A549 (cell line): Measurements from ENCODE around the gene GPATCH2. TPM values are rescaled to one million over a fixed set of nuclear protein-coding genes. Genes with fewer than 3 reads are reported as not detected.

ENCODE experiments used
- ATAC-seq, 2 experiments: fragments of 200-7000 bp in 1 of 2; fragments of >200 bp in 1 of 2; cut with Nextera tagmentation in 1 of 2; cut with Tn5 transposase in 1 of 2; 3 replicates each; pipeline versions ENCODE4 v1.8.0 to v1.9.1; 2018 to 2020; ENCODE audit warnings: mild to moderate bottlenecking in 1 of 2, moderate library complexity in 1 of 2
- CTCF ChIA-PET: fragments of 300-600 bp; sonication (Branson Sonifier 250); formaldehyde crosslinking; extraction: SDS; loops from one replicate; lab custom pipeline; 2021; ENCODE audit warnings: antibody characterized with exemption, inconsistent platforms; lab: Yijun Ruan, JAX
- POLR2A ChIA-PET: fragments of 350-600 bp; formaldehyde crosslinking; extraction: SDS; loops from one replicate; lab custom pipeline; 2021; ENCODE audit warnings: antibody characterized with exemption, inconsistent platforms; lab: Yijun Ruan, JAX
- DNase-seq, 2 experiments: peaks; one replicate each; pipeline versions ENCODE4 v3.0.0 to v3.0.0-alpha.2; 2011 to 2016; ENCODE audit warnings: low read depth in 1 of 2, low spot score in 1 of 2
- FAIRE-seq: peaks from 2 replicates; lab custom pipeline; 2011; peaks lifted over from hg19 to GRCh38; lab: Jason Lieb, UNC
- H3K27ac ChIP-seq, 2 experiments: fragments of >200 bp; sonication (Bioruptor Twin); formaldehyde crosslinking; 3 replicates each; pipeline ENCODE4 v1.5.1; 2016 to 2017
- H3K4me1 ChIP-seq: fragments of >200 bp; sonication (Bioruptor Twin); formaldehyde crosslinking; 3 replicates; pipeline ENCODE4 v1.6.1; 2016
- H3K4me2 ChIP-seq: fragments of >200 bp; sonication (Bioruptor Twin); formaldehyde crosslinking; 3 replicates; pipeline ENCODE4 v1.6.1; 2016
- H3K4me3 ChIP-seq: fragments of >200 bp; sonication (Bioruptor Twin); formaldehyde crosslinking; 3 replicates; pipeline ENCODE4 v1.5.1; 2016
- H3K9me3 ChIP-seq: fragments of >200 bp; sonication (Bioruptor Twin); formaldehyde crosslinking; 3 replicates; pipeline ENCODE4 v1.6.1; 2016
- BCL3 ChIP-seq: fragments of >200 bp; sonication (Bioruptor Twin); formaldehyde crosslinking; IDR thresholded peaks from 3 replicates; pipeline ENCODE4 v1.6.1; 2016
- BHLHE40 ChIP-seq: IDR thresholded peaks from 2 replicates; pipeline ENCODE4 v1.6.1; 2012; ENCODE audit warnings: low read depth, low read length, inconsistent platforms
- CHD2 ChIP-seq: fragments of 150-350 bp; IDR thresholded peaks from 2 replicates; pipeline ENCODE4 v1.6.1; 2014; ENCODE audit warnings: low read length; ENCODE audit not compliant: partially characterized antibody
- EHF ChIP-seq: fragments of 250-450 bp; sonication (Bioruptor Pico); IDR thresholded peaks from 2 replicates; pipeline ENCODE4 v1.5.0; 2020; ENCODE audit warnings: mild to moderate bottlenecking
- ELK1 ChIP-seq: fragments of 150-350 bp; IDR thresholded peaks from 2 replicates; pipeline ENCODE4 v1.6.1; 2014; ENCODE audit warnings: low read depth, mild to moderate bottlenecking, low read length
- ESRRA ChIP-seq: fragments of 150-350 bp; IDR thresholded peaks from 2 replicates; pipeline ENCODE4 v1.6.1; 2014; ENCODE audit warnings: mild to moderate bottlenecking, low read length, borderline replicate concordance
- FOSL2 ChIP-seq, 2 experiments: fragments of 450-650 bp in 1 of 2; fragments of >200 bp in 1 of 2; sonication (Bioruptor Twin) in 1 of 2; formaldehyde crosslinking; IDR thresholded peaks; 2 replicates each; pipeline versions ENCODE4 v1.5.0 to v1.6.1; 2016 to 2020; ENCODE audit warnings: mild to moderate bottlenecking in 1 of 2, moderate library complexity in 1 of 2
- FOXS1 ChIP-seq: fragments of 250-450 bp; sonication (Bioruptor Pico); IDR thresholded peaks from 2 replicates; pipeline ENCODE4 v1.5.0; 2020; ENCODE audit warnings: mild to moderate bottlenecking, moderate library complexity
- GATA3 ChIP-seq: IDR thresholded peaks from 2 replicates; pipeline ENCODE4 v1.6.1; 2012; ENCODE audit warnings: borderline replicate concordance
- HMGXB4 ChIP-seq: fragments of 250-450 bp; sonication (Bioruptor Pico); IDR thresholded peaks from 2 replicates; pipeline ENCODE4 v1.5.0; 2021; ENCODE audit warnings: mild to moderate bottlenecking, moderate library complexity, borderline replicate concordance
- HOXA7 ChIP-seq: fragments of 250-450 bp; sonication (Bioruptor Pico); IDR thresholded peaks from 2 replicates; pipeline ENCODE4 v1.5.0; 2020; ENCODE audit warnings: mild to moderate bottlenecking, moderate library complexity
- HOXB5 ChIP-seq: fragments of 250-450 bp; sonication (Bioruptor Pico); IDR thresholded peaks from 2 replicates; pipeline ENCODE4 v1.5.0; 2020; ENCODE audit warnings: mild to moderate bottlenecking, moderate library complexity
- JUN ChIP-seq, 2 experiments: fragments of >200 bp; sonication (Bioruptor Twin); formaldehyde crosslinking; IDR thresholded peaks; 2 replicates in 1 of 2; 3 replicates in 1 of 2; pipeline ENCODE4 v1.6.1; 2016 to 2017
- JUNB ChIP-seq: fragments of >200 bp; sonication (Bioruptor Twin); formaldehyde crosslinking; IDR thresholded peaks from 2 replicates; pipeline ENCODE4 v1.6.1; 2016
- KDM1A ChIP-seq: fragments of 200-600 bp; sonication (generic); IDR thresholded peaks from 2 replicates; pipeline ENCODE4 v1.6.1; 2016; ENCODE audit warnings: low read depth, mild to moderate bottlenecking
- KDM5A ChIP-seq: fragments of 200-600 bp; sonication (generic); IDR thresholded peaks from 2 replicates; pipeline ENCODE4 v1.6.1; 2016; ENCODE audit warnings: antibody characterized with exemption, mild to moderate bottlenecking
- MAFK ChIP-seq: fragments of 450-650 bp; IDR thresholded peaks from 2 replicates; pipeline ENCODE4 v1.6.1; 2014; ENCODE audit not compliant: partially characterized antibody
- MAX ChIP-seq: IDR thresholded peaks from 2 replicates; pipeline ENCODE4 v1.6.1; 2012
- POLR2A ChIP-seq: IDR thresholded peaks from 2 replicates; pipeline ENCODE4 v1.6.1; 2012; ENCODE audit warnings: mild to moderate bottlenecking, low read length
- REST ChIP-seq: fragments of 200-600 bp; sonication (generic); IDR thresholded peaks from 2 replicates; pipeline ENCODE4 v1.6.1; 2016; ENCODE audit warnings: antibody characterized with exemption, mild to moderate bottlenecking, moderate library complexity
- RFX5 ChIP-seq: fragments of 450-650 bp; IDR thresholded peaks from 2 replicates; pipeline ENCODE4 v1.7.1; 2014; ENCODE audit warnings: antibody characterized with exemption, mild to moderate bottlenecking, moderate library complexity
- SREBF2 ChIP-seq: fragments of 450-650 bp; IDR thresholded peaks from 2 replicates; pipeline ENCODE4 v1.6.1; 2014; ENCODE audit warnings: mild to moderate bottlenecking, moderate library complexity
- TFCP2L1 ChIP-seq: fragments of 250-450 bp; sonication (Bioruptor Pico); IDR thresholded peaks from 2 replicates; pipeline ENCODE4 v1.5.0; 2021; ENCODE audit warnings: mild to moderate bottlenecking
- ZC3H11A ChIP-seq: fragments of 450-650 bp; IDR thresholded peaks from 2 replicates; pipeline ENCODE4 v1.6.1; 2014; ENCODE audit warnings: antibody characterized with exemption, mild to moderate bottlenecking
- ZNF302 ChIP-seq: fragments of 250-450 bp; sonication (Bioruptor Pico); IDR thresholded peaks from 2 replicates; pipeline ENCODE4 v1.9.0; 2021; ENCODE audit warnings: inconsistent platforms, mild to moderate bottlenecking, moderate library complexity
- WGBS: methylation state at CpG from one replicate; pipeline ENCODE4 v1.1.6; 2017; ENCODE audit errors: missing lambda C conversion rate; 5-methylcytosine and 5-hydroxymethylcytosine counted together
- polyA minus RNA-seq: library from RNA; depleted of rRNA, polyadenylated mRNA; stranded (reverse); fragments of >200 nt; gene quantifications from 2 replicates; pipeline ENCODE4 v1.2.3, GENCODE V29; 2011; rRNA and poly(A)+ RNA removed
- polyA plus RNA-seq, 4 experiments: library from polyadenylated mRNA; depleted of rRNA in 3 of 4; stranded (reverse); fragments of >200 nt; fragmentation: RNase III in 1 of 4; extraction: RNeasy Plus Mini Kit Qiagen cat#74134 plus additional on column Dnase treatment in 1 of 4; gene quantifications; 2 replicates in 3 of 4; 3 replicates in 1 of 4; pipeline ENCODE4 v1.2.3, GENCODE V29; 2011 to 2017
- TF ChIP-seq, protein P1 (sequence below): IDR thresholded peaks from 2 replicates; pipeline ENCODE4 v1.6.1; 2012; ENCODE audit warnings: low read depth, borderline replicate concordance
- TF ChIP-seq, protein P2 (sequence below): fragments of >200 bp; sonication (Bioruptor Twin); formaldehyde crosslinking; IDR thresholded peaks from 3 replicates; pipeline ENCODE4 v1.5.1; 2016

The GPATCH2 gene
- polyA plus RNA-seq (2011; rRNA removed) (13.1 and 18.6 TPM in 2 replicates), polyA plus RNA-seq (2017; fragmentation: RNase III; extraction: RNeasy Plus Mini Kit Qiagen cat#74134 plus additional on column Dnase treatment) (8.9 to 10.8 TPM (median 10.7 TPM) in 3 replicates), polyA minus RNA-seq (12.0 and 12.5 TPM in 2 replicates)
- polyA plus RNA-seq (2012; cell fraction: cytosol; rRNA removed), result 2.5 TPM in 2 replicates
- 2.1 and 2.7 TPM in 2 replicates for polyA plus RNA-seq (2012; cell fraction: nucleus; rRNA removed)

DNA sequence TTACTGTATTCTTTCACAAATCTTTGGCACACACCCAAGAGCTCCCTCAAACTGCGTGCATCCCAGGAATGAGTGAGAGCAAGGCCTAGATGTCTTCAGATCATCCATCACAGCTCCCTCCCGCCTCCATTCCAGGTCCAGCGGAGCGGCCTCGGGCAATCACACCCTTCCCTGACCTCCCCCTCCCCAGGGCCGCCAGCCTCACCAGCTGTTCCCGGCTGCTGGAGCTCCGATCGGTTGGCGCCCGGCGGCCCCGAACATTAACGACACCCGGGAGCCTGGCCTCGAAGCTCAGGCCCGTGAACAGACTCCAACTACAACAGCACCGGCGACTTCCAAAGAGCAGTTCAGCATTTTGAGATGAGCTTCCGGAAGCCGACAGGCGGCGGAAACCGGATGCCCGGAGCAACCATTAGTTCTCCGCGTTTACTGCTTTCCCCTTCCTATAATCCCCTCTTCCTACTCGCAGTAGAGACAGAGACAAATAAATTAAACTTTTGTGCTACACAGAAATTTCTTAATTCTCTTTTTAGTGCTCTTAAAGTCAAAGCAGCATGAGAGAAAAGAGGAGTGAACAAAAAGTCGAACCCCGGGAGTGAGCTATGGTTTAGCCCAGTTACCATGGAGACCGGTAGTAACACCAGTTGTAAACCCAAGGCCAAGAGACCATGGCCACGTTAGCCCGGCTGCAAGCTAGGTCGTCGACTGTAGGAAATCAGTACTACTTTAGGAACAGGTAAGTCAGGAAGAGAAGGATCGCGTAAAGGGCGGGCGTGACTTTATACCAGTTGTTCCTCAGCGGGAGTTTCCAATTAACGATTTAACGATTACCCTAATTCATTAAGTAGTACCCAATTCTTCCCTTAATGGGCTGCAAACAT lies at the start of gene GPATCH2, which contains the start of gene SPATA17:
Gene GPATCH2, minus strand, starts transcription at position 380 of the 881 bp plus-strand sequence. Its CDS starts 119 bp downstream, at position 261.
Gene SPATA17, plus strand, starts transcription at position 634 of the 881 bp plus-strand sequence. Its CDS starts 35 bp downstream, at position 669.
- no peaks in the 10 kb centered on the region for H3K9me3 ChIP-seq
- H3K4me3 ChIP-seq, result peak within 1 kb of the TSS; percentile 63
- CTCF ChIA-PET, result interaction anchor here (1.1 kb wide), 1 partner anchor 117 kb away, joined by 4 read pairs; no protein-coding TSS in a partner anchor
- DNase-seq, result peak; percentile 86 to 92
- peak; percentile 97 to 98 for ATAC-seq
- peak within 1 kb of the TSS; percentile 68 for H3K4me2 ChIP-seq
- POLR2A ChIA-PET, result interaction anchor here (0.7 to 1.7 kb wide), 5 partner anchors 15 to 714 kb away, joined by 3 to 11 read pairs (median 3); partner anchors contain the start of gene TGFB2
- no peak for FAIRE-seq
- H3K27ac ChIP-seq, result peak within 1 kb of the TSS; percentile 94 to 98
- under 1% methylated on average over 40 of the region's 42 CpGs for WGBS
- H3K4me1 ChIP-seq, result peaks cover 16% of the 10 kb centered on the region; the same call in 2 of the 3 replicates
- TF ChIP-seq HOXB5 (CRISPR knock-in tag), result peak; percentile 88
- TF ChIP-seq RFX5, result peak; percentile 93
- no peak for TF ChIP-seq ZNF302
- peak; percentile 78; the same call in 1 of the 2 replicates for TF ChIP-seq BHLHE40
- TF ChIP-seq ESRRA, result no peak
- TF ChIP-seq MAFK, result peak; percentile 67
- no peak for TF ChIP-seq ZC3H11A
- no peak for TF ChIP-seq JUNB
- TF ChIP-seq JUN (IDR thresholded peaks at IDR 0.05), result peak; percentile 77 to 79; a peak in 3 of 5 replicates
- no peak for TF ChIP-seq KDM5A
- TF ChIP-seq, protein P1, sequence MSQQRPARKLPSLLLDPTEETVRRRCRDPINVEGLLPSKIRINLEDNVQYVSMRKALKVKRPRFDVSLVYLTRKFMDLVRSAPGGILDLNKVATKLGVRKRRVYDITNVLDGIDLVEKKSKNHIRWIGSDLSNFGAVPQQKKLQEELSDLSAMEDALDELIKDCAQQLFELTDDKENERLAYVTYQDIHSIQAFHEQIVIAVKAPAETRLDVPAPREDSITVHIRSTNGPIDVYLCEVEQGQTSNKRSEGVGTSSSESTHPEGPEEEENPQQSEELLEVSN, result peak; percentile 61; the same call in 1 of the 2 replicates
- peak; percentile 24; the same call in 1 of the 2 replicates for TF ChIP-seq GATA3
- TF ChIP-seq EHF (CRISPR knock-in tag), result no peak
- no peak for TF ChIP-seq HOXA7
- no peak for TF ChIP-seq ELK1
- peak; percentile 64; the same call in 2 of the 3 replicates for TF ChIP-seq BCL3
- peak; percentile 55; the same call in 1 of the 2 replicates for TF ChIP-seq MAX
- TF ChIP-seq, protein P2, sequence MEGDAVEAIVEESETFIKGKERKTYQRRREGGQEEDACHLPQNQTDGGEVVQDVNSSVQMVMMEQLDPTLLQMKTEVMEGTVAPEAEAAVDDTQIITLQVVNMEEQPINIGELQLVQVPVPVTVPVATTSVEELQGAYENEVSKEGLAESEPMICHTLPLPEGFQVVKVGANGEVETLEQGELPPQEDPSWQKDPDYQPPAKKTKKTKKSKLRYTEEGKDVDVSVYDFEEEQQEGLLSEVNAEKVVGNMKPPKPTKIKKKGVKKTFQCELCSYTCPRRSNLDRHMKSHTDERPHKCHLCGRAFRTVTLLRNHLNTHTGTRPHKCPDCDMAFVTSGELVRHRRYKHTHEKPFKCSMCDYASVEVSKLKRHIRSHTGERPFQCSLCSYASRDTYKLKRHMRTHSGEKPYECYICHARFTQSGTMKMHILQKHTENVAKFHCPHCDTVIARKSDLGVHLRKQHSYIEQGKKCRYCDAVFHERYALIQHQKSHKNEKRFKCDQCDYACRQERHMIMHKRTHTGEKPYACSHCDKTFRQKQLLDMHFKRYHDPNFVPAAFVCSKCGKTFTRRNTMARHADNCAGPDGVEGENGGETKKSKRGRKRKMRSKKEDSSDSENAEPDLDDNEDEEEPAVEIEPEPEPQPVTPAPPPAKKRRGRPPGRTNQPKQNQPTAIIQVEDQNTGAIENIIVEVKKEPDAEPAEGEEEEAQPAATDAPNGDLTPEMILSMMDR, result no peak
- 0 out of 2 replicates have a peak, but pooled peaks have one; percentile 47 for TF ChIP-seq TFCP2L1 (CRISPR knock-in tag)
- no peak for TF ChIP-seq FOSL2 (IDR thresholded peaks at IDR 0.05)
- no peak for TF ChIP-seq FOSL2 (CRISPR knock-in tag; IDR thresholded peaks at IDR 0.05)
- TF ChIP-seq SREBF2, result no peak
- TF ChIP-seq POLR2A, result peak; percentile 58
- TF ChIP-seq KDM1A, result no peak
- no peak for TF ChIP-seq FOXS1 (CRISPR knock-in tag)
- TF ChIP-seq CHD2, result no peak
- no peak for TF ChIP-seq HMGXB4 (CRISPR knock-in tag)
- no peak for TF ChIP-seq REST
